Tibial nerve (tissue), 4 donors: ENCODE measurements around the gene ST8SIA6. TPM values are rescaled to one million over a fixed set of nuclear protein-coding genes. Genes with fewer than 3 reads are reported as not detected.

Experiments
- DNase-seq, 2 donors: peaks; one replicate each; pipeline ENCODE4 v3.0.0-alpha.2; 2019; ENCODE audit warnings: low spot score in 2 of 2
- H3K27ac ChIP-seq, 4 donors: fragments of 200-600 bp; sonication (generic) in 3 of 4; one replicate each; pipeline ENCODE4 v1.5.1; 2017 to 2019; ENCODE audit warnings: mild to moderate bottlenecking in 1 of 4
- H3K27me3 ChIP-seq, 2 donors: fragments of 200-600 bp; sonication (generic) in 1 of 2; one replicate each; pipeline versions ENCODE4 v1.5.1 to v1.6.0; 2017 to 2019
- H3K36me3 ChIP-seq, 3 donors: fragments of 200-600 bp; sonication (generic); one replicate each; pipeline ENCODE4 v1.5.1; 2018 to 2019
- H3K4me1 ChIP-seq, 4 donors: fragments of 200-600 bp; sonication (generic) in 3 of 4; one replicate each; pipeline ENCODE4 v1.5.1; 2017 to 2019
- H3K4me3 ChIP-seq, 4 donors: fragments of 200-600 bp; sonication (generic) in 3 of 4; one replicate each; pipeline ENCODE4 v1.5.1; 2017 to 2019; ENCODE audit warnings: mild to moderate bottlenecking in 1 of 4, moderate library complexity in 1 of 4
- H3K9me3 ChIP-seq, 4 donors: fragments of 200-600 bp; sonication (generic) in 3 of 4; one replicate each; pipeline ENCODE4 v1.5.1; 2017 to 2019
- CTCF ChIP-seq, 5 experiments: fragments of 200-600 bp in 3 of 5; fragments of 450-650 bp in 2 of 5; sonication (generic) in 3 of 5; IDR thresholded peaks; one replicate each; pipeline ENCODE4 v1.5.1; 2016 to 2019; ENCODE audit warnings: antibody characterized with exemption in 5 of 5, mild to moderate bottlenecking in 3 of 5, moderate library complexity in 2 of 5
- EP300 ChIP-seq, 2 donors: sonication (generic); formaldehyde crosslinking; IDR thresholded peaks; one replicate each; pipeline ENCODE4 v1.6.1; 2017; ENCODE audit warnings: antibody characterized with exemption in 2 of 2, mild to moderate bottlenecking in 1 of 2
- POLR2A ChIP-seq, 2 donors: fragments of 450-650 bp; IDR thresholded peaks; one replicate each; pipeline ENCODE4 v1.6.1; 2017; ENCODE audit warnings: antibody characterized with exemption in 2 of 2, mild to moderate bottlenecking in 2 of 2, moderate library complexity in 2 of 2
- WGBS, 2 donors: methylation state at CpG; one replicate each; pipeline ENCODE4 v1.1.5; 2018; 5-methylcytosine and 5-hydroxymethylcytosine counted together
- total RNA-seq, 4 donors: library from RNA; depleted of rRNA; stranded (reverse); fragments of >200 nt; gene quantifications; one replicate each; pipeline ENCODE4 v1.1.0, GENCODE V29; 2016

ST8SIA6 gene
- total RNA-seq, 4 donors from 2014 or later = 1.9 to 4.2 (median 3.5) TPM

- no peaks in the 10 kb centered on the region for H3K27me3 ChIP-seq
- 80 to 83% methylated on average over 3 of the region's 3 CpGs for WGBS, 2 donors
- TF ChIP-seq CTCF (IDR thresholded peaks at IDR 0.05) (no peak), POLR2A (IDR thresholded peaks at IDR 0.05) (no peak), EP300 (IDR thresholded peaks at IDR 0.05) (no peak)
- no peak for DNase-seq
- H3K9me3 ChIP-seq = no peaks in the 10 kb centered on the region
- no peaks in the 10 kb centered on the region for H3K4me1 ChIP-seq
- no peak overlapping the region for H3K27ac ChIP-seq
- no peaks in the 10 kb centered on the region for H3K36me3 ChIP-seq
- H3K4me3 ChIP-seq = no peak overlapping the region
Observed at GRCh38 chr10:17472481-17473227, 18.3 kb upstream of the ST8SIA6 start.

- 91 to 95% methylated on average over 5 of the region's 5 CpGs for WGBS, 2 donors
- Histone ChIP-seq H3K4me1 (no peaks in the 10 kb centered on the region), H3K9me3 (no peaks in the 10 kb centered on the region), H3K4me3 (no peak overlapping the region), H3K27ac (no peak overlapping the region), H3K27me3 (no peaks in the 10 kb centered on the region), H3K36me3 (no peaks in the 10 kb centered on the region)
- no peak for TF ChIP-seq EP300 (IDR thresholded peaks at IDR 0.05)
- TF ChIP-seq POLR2A (IDR thresholded peaks at IDR 0.05) = no peak
- TF ChIP-seq CTCF (IDR thresholded peaks at IDR 0.05) = no peak
- DNase-seq = no peak
Observed at GRCh38 chr10:17470246-17470645, 15.9 kb upstream of the ST8SIA6 start.

- no peaks in the 10 kb centered on the region for H3K27me3 ChIP-seq
- TF ChIP-seq EP300 (IDR thresholded peaks at IDR 0.05) (no peak), POLR2A (IDR thresholded peaks at IDR 0.05) (no peak), CTCF (IDR thresholded peaks at IDR 0.05) (no peak)
- WGBS, 2 donors = 78 to 83% methylated on average over 5 of the region's 5 CpGs
- H3K36me3 ChIP-seq = no peaks in the 10 kb centered on the region
- H3K9me3 ChIP-seq = no peaks in the 10 kb centered on the region
- no peak for DNase-seq
- no peak overlapping the region for H3K27ac ChIP-seq
- H3K4me1 ChIP-seq = no peaks in the 10 kb centered on the region
- no peak overlapping the region for H3K4me3 ChIP-seq
Observed at GRCh38 chr10:17465328-17466125, 11.1 kb upstream of the ST8SIA6 start.

GRCh38 chr10:17464545-17464944, 10.2 kb upstream of the ST8SIA6 start:
- 80 to 90% methylated on average over 5 of the region's 5 CpGs for WGBS, 2 donors
- no peaks in the 10 kb centered on the region for H3K27me3 ChIP-seq
- no peaks in the 10 kb centered on the region for H3K9me3 ChIP-seq
- no peak overlapping the region for H3K27ac ChIP-seq
- no peak for DNase-seq
- TF ChIP-seq POLR2A (IDR thresholded peaks at IDR 0.05) (no peak), CTCF (IDR thresholded peaks at IDR 0.05) (no peak), EP300 (IDR thresholded peaks at IDR 0.05) (no peak)
- H3K36me3 ChIP-seq = no peaks in the 10 kb centered on the region
- no peak overlapping the region for H3K4me3 ChIP-seq
- no peaks in the 10 kb centered on the region for H3K4me1 ChIP-seq

- no peak overlapping the region for H3K27ac ChIP-seq
- no peak for TF ChIP-seq CTCF (IDR thresholded peaks at IDR 0.05)
- no peak for TF ChIP-seq EP300 (IDR thresholded peaks at IDR 0.05)
- no peak for TF ChIP-seq POLR2A (IDR thresholded peaks at IDR 0.05)
- DNase-seq = no peak
- H3K4me1 ChIP-seq = no peaks in the 10 kb centered on the region
- H3K27me3 ChIP-seq = peaks cover 0 to 4% of the 10 kb centered on the region in 2 donors
- no peaks in the 10 kb centered on the region for H3K36me3 ChIP-seq
- H3K9me3 ChIP-seq = no peaks in the 10 kb centered on the region
- H3K4me3 ChIP-seq = no peak overlapping the region
Observed at GRCh38 chr10:17460756-17461155, 6.4 kb upstream of the ST8SIA6 start.
